IMR-90 (cell line): Measurements from ENCODE around the gene ABCF3. TPM values are rescaled to one million over a fixed set of nuclear protein-coding genes. Genes with fewer than 3 reads are reported as not detected.

Experiments used
- ATAC-seq: fragments of 200-7000 bp; cut with Tn5 transposase; 2 replicates; pipeline ENCODE4 v1.9.1; 2020; ENCODE audit warnings: low read depth, mild to moderate bottlenecking, moderate library complexity
- BruUV-seq: library from RNA; stranded (reverse); fragments of 400-500 nt; replicated peaks from 2 replicates; lab custom pipeline; 2021; lab: Mats Ljungman, UMichigan
- CTCF ChIA-PET: fragments of 300-600 bp; formaldehyde crosslinking; extraction: SDS; loops from one replicate; lab custom pipeline; 2021; ENCODE audit warnings: antibody characterized with exemption; lab: Yijun Ruan, JAX
- POLR2A ChIA-PET: fragments of 300-600 bp; sonication (Branson Sonifier 250); formaldehyde crosslinking; loops from one replicate; lab custom pipeline; 2022; ENCODE audit warnings: antibody characterized with exemption; ENCODE audit not compliant: unreplicated experiment; lab: Charles Lee
- DNase-seq: peaks from one replicate; pipeline ENCODE4 v3.0.0; 2013
- H2AFZ ChIP-seq: replicated peaks from 2 replicates; pipeline ENCODE3; 2013; ENCODE audit warnings: low read length, mild to moderate bottlenecking; ENCODE audit not compliant: poor library complexity
- H2AK5ac ChIP-seq: 2 replicates; pipeline ENCODE4 v1.6.1; 2013; ENCODE audit warnings: low read depth, low read length, inconsistent platforms
- H2AK9ac ChIP-seq: replicated peaks from 2 replicates; pipeline ENCODE3; 2013; ENCODE audit warnings: mild to moderate bottlenecking, low read depth, low read length, moderate library complexity; ENCODE audit not compliant: poor library complexity
- H2BK120ac ChIP-seq: 2 replicates; pipeline ENCODE4 v1.6.1; 2013; ENCODE audit warnings: low read depth, low read length, inconsistent platforms
- H2BK15ac ChIP-seq: 3 replicates; pipeline ENCODE4 v1.6.1; 2013; ENCODE audit warnings: low read depth, low read length, inconsistent platforms
- H2BK20ac ChIP-seq: 2 replicates; pipeline ENCODE4 v1.6.1; 2013; ENCODE audit warnings: low read depth, mild to moderate bottlenecking, inconsistent platforms, low read length, moderate library complexity
- H2BK5ac ChIP-seq: 2 replicates; pipeline ENCODE4 v1.6.1; 2013; ENCODE audit warnings: mild to moderate bottlenecking, low read depth, low read length, inconsistent platforms; ENCODE audit not compliant: poor library complexity, severe bottlenecking
- H3K14ac ChIP-seq: replicated peaks from 2 replicates; pipeline ENCODE4 v1.6.1; 2013; ENCODE audit warnings: low read depth, low read length, inconsistent platforms
- H3K18ac ChIP-seq: 2 replicates; pipeline ENCODE4 v1.6.1; 2013; ENCODE audit warnings: low read depth, low read length, control low read depth
- H3K23ac ChIP-seq: 2 replicates; pipeline ENCODE4 v1.6.1; 2013; ENCODE audit warnings: low read depth, low read length, inconsistent platforms
- H3K27ac ChIP-seq: 2 replicates; pipeline ENCODE4 v1.5.1; 2013; ENCODE audit warnings: mild to moderate bottlenecking, control low read depth, low read length; ENCODE audit not compliant: insufficient read depth
- H3K27me3 ChIP-seq: 2 replicates; pipeline ENCODE4 v1.6.1; 2013; ENCODE audit warnings: low read length; ENCODE audit not compliant: control insufficient read depth, insufficient read depth
- H3K36me3 ChIP-seq: 2 replicates; pipeline ENCODE4 v1.6.1; 2013; ENCODE audit warnings: low read length, mixed read lengths; ENCODE audit not compliant: control insufficient read depth, insufficient read depth
- H3K4ac ChIP-seq: 2 replicates; pipeline ENCODE4 v1.6.1; 2013; ENCODE audit warnings: low read depth, low read length, inconsistent platforms
- H3K4me1 ChIP-seq: 2 replicates; pipeline ENCODE4 v1.6.1; 2013; ENCODE audit warnings: low read length, mixed read lengths; ENCODE audit not compliant: control insufficient read depth, insufficient read depth
- H3K4me2 ChIP-seq: 2 replicates; pipeline ENCODE4 v1.6.1; 2013; ENCODE audit warnings: low read depth, mild to moderate bottlenecking, control low read depth, low read length, moderate library complexity
- H3K4me3 ChIP-seq: 2 replicates; pipeline ENCODE4 v1.5.1; 2013; ENCODE audit warnings: low read depth, mild to moderate bottlenecking, control low read depth, low read length, moderate library complexity; ENCODE audit not compliant: insufficient read depth
- H3K56ac ChIP-seq: 2 replicates; pipeline ENCODE4 v1.6.1; 2013; ENCODE audit warnings: low read length, inconsistent platforms; ENCODE audit not compliant: insufficient read depth; ENCODE audit errors: extremely low read depth
- H3K79me1 ChIP-seq, 2 experiments: 2 replicates each; pipeline ENCODE4 v1.6.1; 2013; ENCODE audit warnings: low read length in 2 of 2, inconsistent platforms in 1 of 2, low read depth in 1 of 2
- H3K9ac ChIP-seq: 2 replicates; pipeline ENCODE4 v1.6.1; 2013; ENCODE audit warnings: low read depth, low read length, control low read depth
- H3K9me1 ChIP-seq: 2 replicates; pipeline ENCODE4 v1.6.1; 2013; ENCODE audit warnings: low read length, inconsistent platforms; ENCODE audit not compliant: insufficient read depth
- H3K9me3 ChIP-seq: 2 replicates; pipeline ENCODE4 v1.6.1; 2013; ENCODE audit warnings: low read length; ENCODE audit not compliant: control insufficient read depth, insufficient read depth
- H4K20me1 ChIP-seq: 2 replicates; pipeline ENCODE4 v1.6.1; 2013; ENCODE audit warnings: low read length, inconsistent platforms; ENCODE audit not compliant: insufficient read depth
- H4K5ac ChIP-seq: 2 replicates; pipeline ENCODE4 v1.6.1; 2013; ENCODE audit warnings: mild to moderate bottlenecking, low read depth, low read length, control low read depth
- H4K8ac ChIP-seq, 2 experiments: 2 replicates each; pipeline ENCODE4 v1.6.1; 2013; ENCODE audit warnings: low read depth in 2 of 2, low read length in 2 of 2, control low read depth in 1 of 2, inconsistent platforms in 1 of 2
- H4K91ac ChIP-seq: 2 replicates; pipeline ENCODE4 v1.6.1; 2013; ENCODE audit warnings: low read depth, low read length, inconsistent platforms; ENCODE audit not compliant: insufficient read depth
- FOS ChIP-seq: fragments of 150-350 bp; IDR thresholded peaks from 2 replicates; pipeline ENCODE4 v1.6.1; 2016; ENCODE audit warnings: low read depth, low read length
- WGBS, 2 experiments: methylation state at CpG; one replicate each; pipeline versions ENCODE4 v1.1.5 to v1.1.7; 2013; ENCODE audit warnings: missing lambda C conversion rate in 2 of 2; ENCODE audit not compliant: insufficient read length in 1 of 2; ENCODE audit errors: extremely low coverage in 2 of 2; 5-methylcytosine and 5-hydroxymethylcytosine counted together
- dilution Hi-C: fragments of 300-500 bp; cut with HindIII; formaldehyde crosslinking; loops from one replicate; pipeline ENCODE4 v1.14.3; 2018; ENCODE audit warnings: low sequenced_read_pairs; ENCODE audit not compliant: unreplicated experiment
- in situ Hi-C: fragments of 300-500 bp; cut with MboI; formaldehyde crosslinking; loops from 3 replicates; pipeline ENCODE4 v1.14.3; 2019; ENCODE audit warnings: low sequenced_read_pairs, inconsistent platforms, mixed read lengths
- intact Hi-C: fragments of 100-400 bp; cut with micrococcal nuclease; formaldehyde crosslinking; loops from 2 replicates; pipeline ENCODE4 v1.10.0; 2022
- polyA plus RNA-seq, 3 experiments: library from polyadenylated mRNA; depleted of rRNA; stranded (reverse); fragments of >200 nt; gene quantifications; 2 replicates each; pipeline ENCODE4 v1.2.3, GENCODE V29; 2012; ENCODE audit warnings: low replicate concordance in 1 of 3
- total RNA-seq: library from RNA; depleted of rRNA; stranded (reverse); fragments of >200 nt; gene quantifications from 2 replicates; pipeline ENCODE4 v1.2.3, GENCODE V29; 2012

Gene ABCF3
- total and polyA plus RNA-seq, 2 of the 4 experiments (the other 2 are of a cell fraction): 36.9 to 59.2 TPM

DNA sequence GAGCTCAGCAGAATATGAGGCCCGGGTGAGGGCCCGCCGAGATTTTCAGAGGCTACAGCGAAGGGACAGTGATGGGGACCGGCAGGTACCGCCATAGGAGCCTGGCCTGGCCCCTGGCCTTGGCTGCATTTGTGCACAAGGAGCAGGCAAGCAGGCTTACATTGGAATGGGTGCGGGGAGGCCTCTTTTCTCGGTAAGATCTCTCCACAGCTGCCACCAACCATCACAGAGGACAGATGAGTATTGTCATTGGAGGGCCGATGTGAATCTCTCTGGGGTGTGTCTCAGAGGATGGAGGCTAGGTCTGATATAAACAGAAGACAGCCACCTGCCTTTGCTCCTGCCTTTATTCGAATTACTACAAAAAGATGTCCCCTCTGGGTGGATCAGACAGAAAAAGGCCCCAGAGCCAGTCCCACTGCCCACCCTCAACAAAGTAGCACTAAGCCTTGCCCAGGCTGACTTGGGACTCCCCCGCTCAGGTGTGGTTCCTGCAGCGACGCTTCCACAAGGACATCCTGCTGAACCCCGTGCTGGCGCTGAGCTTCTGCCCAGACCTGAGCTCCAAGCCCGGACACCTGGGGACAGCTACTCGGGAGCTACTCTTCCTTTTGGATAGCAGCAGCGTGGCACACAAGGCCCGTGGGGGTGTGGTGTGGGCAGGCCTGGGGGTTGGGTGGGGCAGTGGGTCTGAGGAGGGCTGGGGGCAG is 48.8 kb downstream of the ABCF3 start:
- Histone ChIP-seq H3K4me3 (no peak overlapping the region), H3K4ac (no peak overlapping the region), H3K9me3 (no peaks in the 10 kb centered on the region), H2BK120ac (no peak overlapping the region), H2BK20ac (no peak overlapping the region), H3K9ac (no peak overlapping the region), H3K56ac (no peak overlapping the region), H3K27ac (no peak overlapping the region), H3K36me3 (no peaks in the 10 kb centered on the region), H3K14ac (no peak overlapping the region), H2BK15ac (no peak overlapping the region), H4K91ac (no peak overlapping the region), H2AK9ac (no peak overlapping the region), H3K27me3 (peaks cover 48% of the 10 kb centered on the region), H2BK5ac (no peak overlapping the region), H3K4me1 (no peaks in the 10 kb centered on the region), H3K23ac (no peak overlapping the region), H3K79me1 (no peaks in the 10 kb centered on the region), H4K20me1 (no peaks in the 10 kb centered on the region; the same call in 1 of the 2 replicates), H4K8ac (no peak overlapping the region), H4K5ac (no peak overlapping the region), H2AFZ (no peak overlapping the region), H3K18ac (no peak overlapping the region), H3K4me2 (no peak overlapping the region), H3K9me1 (0 out of 2 replicates have a peak, but pooled peaks cover 3% of the 10 kb centered on the region), H2AK5ac (no peak overlapping the region)
- intact Hi-C loops (no loop called here), dilution Hi-C loops (no loop called here), in situ Hi-C loops (no loop called here)
- no peak for DNase-seq
- ChIA-PET CTCF (interaction anchor here (0.6 kb wide), 1 partner anchor 1353 kb away, joined by 9 read pairs; no protein-coding TSS in a partner anchor), POLR2A (no interaction called here)
- ATAC-seq: no peak
- TF ChIP-seq FOS: no peak
- WGBS, 2 experiments: no CpG with 5 or more reads among the region's 19 CpGs
- BruUV-seq: no TSS peak
